Fibroblast of lung (primary cell): ENCODE measurements around the gene AMOT. TPM values are rescaled to one million over a fixed set of nuclear protein-coding genes. Genes with fewer than 3 reads are reported as not detected.

Source experiments
- DNase-seq, 2 donors: peaks; one replicate each; pipeline versions ENCODE4 v3.0.0 to v3.0.0-alpha.2; 2010; ENCODE audit warnings: low read depth in 2 of 2
- H2AFZ ChIP-seq: 2 replicates; pipeline ENCODE4 v1.5.1; 2012; ENCODE audit warnings: low read length, control low read depth, inconsistent platforms
- H3K27ac ChIP-seq: 2 replicates; pipeline ENCODE4 v1.5.1; 2011; ENCODE audit warnings: low read length, control low read depth; ENCODE audit not compliant: insufficient read depth
- H3K27me3 ChIP-seq: 2 replicates; pipeline ENCODE4 v1.5.1; 2011; ENCODE audit warnings: mild to moderate bottlenecking, low read length; ENCODE audit not compliant: control insufficient read depth, insufficient read depth
- H3K36me3 ChIP-seq: 2 replicates; pipeline ENCODE4 v1.5.1; 2011; ENCODE audit warnings: low read length; ENCODE audit not compliant: control insufficient read depth, insufficient read depth
- H3K4me1 ChIP-seq: 2 replicates; pipeline ENCODE4 v1.5.1; 2011; ENCODE audit warnings: low read length; ENCODE audit not compliant: control insufficient read depth, insufficient read depth; ENCODE audit errors: extremely low read depth
- H3K4me2 ChIP-seq: 2 replicates; pipeline ENCODE4 v1.5.1; 2011; ENCODE audit warnings: low read length, control low read depth; ENCODE audit not compliant: insufficient read depth; ENCODE audit errors: extremely low read depth
- H3K4me3 ChIP-seq, 4 experiments: fragments of 200-600 bp in 1 of 4; sonication (generic) in 1 of 4; replicated peaks in 1 of 4; 2 replicates each; pipeline ENCODE4 v1.5.1; 2011 to 2016; ENCODE audit warnings: low read length in 4 of 4, low read depth in 3 of 4, mild to moderate bottlenecking in 3 of 4, control low read depth in 2 of 4, inconsistent platforms in 1 of 4, mixed read lengths in 1 of 4; ENCODE audit not compliant: insufficient read depth in 1 of 4; ENCODE audit errors: control extremely low read depth in 1 of 4
- H3K79me2 ChIP-seq: 2 replicates; pipeline ENCODE4 v1.5.1; 2012; ENCODE audit warnings: mild to moderate bottlenecking, low read length, inconsistent platforms; ENCODE audit not compliant: control insufficient read depth, insufficient read depth
- H3K9ac ChIP-seq: 2 replicates; pipeline ENCODE4 v1.5.1; 2011; ENCODE audit warnings: mild to moderate bottlenecking, low read length, control low read depth; ENCODE audit not compliant: insufficient read depth
- H3K9me3 ChIP-seq: 2 replicates; pipeline ENCODE4 v1.5.1; 2012; ENCODE audit warnings: low read depth, low read length; ENCODE audit not compliant: control insufficient read depth, insufficient read depth
- H4K20me1 ChIP-seq: 2 replicates; pipeline ENCODE4 v1.5.1; 2011; ENCODE audit warnings: low read length; ENCODE audit not compliant: control insufficient read depth, insufficient read depth; ENCODE audit errors: extremely low read depth
- CTCF ChIP-seq, 2 donors: IDR thresholded peaks in 1 of 2; conservative IDR thresholded peaks in 1 of 2; 1 replicate in 1 of 2; 2 replicates in 1 of 2; pipeline ENCODE4 v1.5.1; 2011 to 2012; ENCODE audit warnings: low read length in 2 of 2, control low read depth in 1 of 2, inconsistent platforms in 1 of 2, low read depth in 1 of 2, mild to moderate bottlenecking in 1 of 2
- EZH2 ChIP-seq: IDR thresholded peaks from 2 replicates; pipeline ENCODE4 v1.5.1; 2012; ENCODE audit warnings: low read length, control low read depth, mild to moderate bottlenecking; ENCODE audit errors: missing control alignments
- polyA plus RNA-seq, 2 donors: library from polyadenylated mRNA; depleted of rRNA in 1 of 2; stranded (reverse) in 1 of 2; unstranded in 1 of 2; fragments of >200 nt; gene quantifications; 2 replicates each; pipeline ENCODE4 v1.2.1, GENCODE V29; 2011 to 2012; ENCODE audit warnings: missing spikeins in 1 of 2
- total RNA-seq: library from RNA; depleted of rRNA; stranded (reverse); fragments of >200 nt; gene quantifications from 2 replicates; pipeline ENCODE4 v1.2.1, GENCODE V29; 2014

The AMOT gene
- total and polyA plus RNA-seq, 2 donors (not counting 1 experiment from before 2014, with no cell fraction given), result 6.8 to 7.5 TPM

GRCh38 chrX:112849016-112849415, 8.4 kb upstream of the AMOT start:
- Histone ChIP-seq H3K4me2 (no peak overlapping the region), H2AFZ (no peak overlapping the region), H3K36me3 (no peaks in the 10 kb centered on the region), H4K20me1 (no peaks in the 10 kb centered on the region), H3K9ac (no peak overlapping the region), H3K9me3 (no peaks in the 10 kb centered on the region), H3K4me3 (no peak overlapping the region), H3K4me1 (no peaks in the 10 kb centered on the region), H3K27ac (no peak overlapping the region), H3K79me2 (no peaks in the 10 kb centered on the region), H3K27me3 (no peaks in the 10 kb centered on the region)
- no peak for DNase-seq
- no peak for TF ChIP-seq EZH2
- TF ChIP-seq CTCF (conservative IDR thresholded peaks at IDR 0.05 in 1 of 2, IDR thresholded peaks at IDR 0.05 in 1 of 2; ENCODE audit: low read depth in 1 of 2, low read length in 2 of 2), result no peak

- no peak for DNase-seq
- Histone ChIP-seq H3K9ac (no peak overlapping the region), H3K4me3 (no peak overlapping the region), H3K4me2 (no peak overlapping the region), H4K20me1 (no peaks in the 10 kb centered on the region), H3K4me1 (no peaks in the 10 kb centered on the region), H2AFZ (no peak overlapping the region), H3K27ac (no peak overlapping the region), H3K9me3 (no peaks in the 10 kb centered on the region), H3K36me3 (no peaks in the 10 kb centered on the region), H3K79me2 (no peaks in the 10 kb centered on the region), H3K27me3 (no peaks in the 10 kb centered on the region)
- TF ChIP-seq EZH2 (no peak), CTCF (conservative IDR thresholded peaks at IDR 0.05 in 1 of 2, IDR thresholded peaks at IDR 0.05 in 1 of 2; ENCODE audit: low read depth in 1 of 2, low read length in 2 of 2) (no peak)
Measured at GRCh38 chrX:112846782-112847181, 6.2 kb upstream of the AMOT start.

GRCh38 chrX:112846187-112846586, 5.6 kb upstream of the AMOT start:
- no peak overlapping the region for H2AFZ ChIP-seq
- no peaks in the 10 kb centered on the region for H3K36me3 ChIP-seq
- H4K20me1 ChIP-seq, result no peaks in the 10 kb centered on the region
- no peaks in the 10 kb centered on the region for H3K27me3 ChIP-seq
- TF ChIP-seq EZH2 (no peak), CTCF (conservative IDR thresholded peaks at IDR 0.05 in 1 of 2, IDR thresholded peaks at IDR 0.05 in 1 of 2; ENCODE audit: low read depth in 1 of 2, low read length in 2 of 2) (no peak)
- H3K27ac ChIP-seq, result no peak overlapping the region
- H3K4me1 ChIP-seq, result no peaks in the 10 kb centered on the region
- H3K4me3 ChIP-seq, result no peak overlapping the region
- H3K79me2 ChIP-seq, result no peaks in the 10 kb centered on the region
- no peak overlapping the region for H3K4me2 ChIP-seq
- H3K9ac ChIP-seq, result no peak overlapping the region
- DNase-seq, result no peak
- H3K9me3 ChIP-seq, result no peaks in the 10 kb centered on the region
